ENCODE results near the gene CPN1. TPM values are rescaled to one million over a fixed set of nuclear protein-coding genes. Genes with fewer than 3 reads are reported as not detected.

CPN1 gene
- total and polyA plus RNA-seq, 2 of the 8 experiments (the other 6 are each of a cell fraction or from before 2014, with no cell fraction given): 0.15 to 0.20 TPM

- no peak overlapping the region for H3K9ac ChIP-seq (replicated peaks in 1 of 4; ENCODE audit: extremely low read depth in 1 of 4, low read depth in 3 of 4, low read length in 3 of 4)
Observed at GRCh38 chr10:100024748-100025147, 56.9 kb downstream of the CPN1 start.

More at GRCh38 chr10:100024748-100025147, 56.9 kb downstream of the CPN1 start:
- no peak overlapping the region for H4K91ac ChIP-seq (replicated peaks; ENCODE audit: insufficient read length, low read length)
- TF ChIP-seq SAP30 (IDR thresholded peaks at IDR 0.05; ENCODE audit: insufficient read depth, insufficient replicate concordance, low read length) (no peak), SUZ12 (IDR thresholded peaks at IDR 0.05; ENCODE audit: low read length) (no peak), CHD1 (IDR thresholded peaks at IDR 0.05; ENCODE audit: low read depth, low read length) (no peak), POU5F1 (IDR thresholded peaks at IDR 0.05; ENCODE audit: low read depth, low read length) (no peak), EGR1 (IDR thresholded peaks at IDR 0.05; ENCODE audit: borderline replicate concordance, low read depth, low read length) (no peak), SRF (IDR thresholded peaks at IDR 0.05; ENCODE audit: low read depth, low read length) (no peak), TCF12 (IDR thresholded peaks at IDR 0.05; ENCODE audit: low read depth, low read length) (no peak), CHD2 (IDR thresholded peaks at IDR 0.05; ENCODE audit: low read length) (no peak), RAD21 (IDR thresholded peaks at IDR 0.05 in 1 of 2, conservative IDR thresholded peaks at IDR 0.05 in 1 of 2; ENCODE audit: low read depth in 2 of 2, low read length in 2 of 2) (no peak), BRCA1 (IDR thresholded peaks at IDR 0.05; ENCODE audit: low read depth, low read length) (no peak), RBBP5 (IDR thresholded peaks at IDR 0.05; ENCODE audit: borderline replicate concordance, low read depth, low read length) (no peak), SIN3A (conservative IDR thresholded peaks at IDR 0.05 in 1 of 2, IDR thresholded peaks at IDR 0.05 in 1 of 2; ENCODE audit: low read depth in 1 of 2, low read length in 2 of 2) (no peak), CBX8 (IDR thresholded peaks at IDR 0.05; ENCODE audit: borderline replicate concordance, low read depth, low read length) (no peak)
- H2BK15ac ChIP-seq (ENCODE audit: low read length): no peak overlapping the region
- H3K79me1 ChIP-seq (ENCODE audit: low read depth, low read length): no peaks in the 10 kb centered on the region
- no peak overlapping the region for H3K18ac ChIP-seq (ENCODE audit: extremely low read depth, low read length)
- H3K4me1 ChIP-seq (replicated peaks in 1 of 4; ENCODE audit: control insufficient read depth in 3 of 4, insufficient read depth in 4 of 4, low read length in 3 of 4): peaks cover 0 to 7% (median 1%) of the 10 kb centered on the region in 4 experiments; a peak in 5 of 7 replicates
- H3K27me3 ChIP-seq (replicated peaks in 1 of 4; ENCODE audit: control insufficient read depth in 3 of 4, extremely low read depth in 1 of 4, insufficient read depth in 3 of 4, low read length in 3 of 4): no peaks in the 10 kb centered on the region
- H4K8ac ChIP-seq (ENCODE audit: extremely low read depth, insufficient read depth, low read length): no peak overlapping the region
- no peak overlapping the region for H2BK20ac ChIP-seq (ENCODE audit: low read length)
- H2BK5ac ChIP-seq (ENCODE audit: low read depth, low read length): no peak overlapping the region
- ChIA-PET POLR2A (ENCODE audit: partially characterized antibody) (interaction anchor here (0.8 kb wide), 1 partner anchor 266 kb away, joined by 4 read pairs; no protein-coding TSS in a partner anchor), CTCF (ENCODE audit: partially characterized antibody) (interaction anchor here (0.7 to 6.0 kb wide), 6 partner anchors 12 to 1046 kb away, joined by 3 to 37 read pairs (median 4); partner anchors contain the start of gene DNMBP)
- no peaks in the 10 kb centered on the region for H3K79me2 ChIP-seq (ENCODE audit: control insufficient read depth in 1 of 2, insufficient read depth in 2 of 2, low read length in 2 of 2)
- H3K23ac ChIP-seq (ENCODE audit: insufficient read length): no peak overlapping the region
- no peaks in the 10 kb centered on the region for H3K36me3 ChIP-seq (ENCODE audit: control insufficient read depth in 2 of 4, insufficient read depth in 4 of 4, low read length in 3 of 4)
- no peak for FAIRE-seq
- 86% methylated on average over 11 of the region's 11 CpGs; no CpG with 5 or more reads in 1 of the 2 experiments for whole genome bisulfite sequencing, 2 experiments (ENCODE audit: extremely low coverage in 1 of 2, insufficient coverage in 1 of 2, insufficient read length in 1 of 2, insufficient replicate concordance in 2 of 2, low coverage in 1 of 2, low lambda C conversion rate in 2 of 2, missing lambda C conversion rate in 1 of 2)
- H3K9me3 ChIP-seq (ENCODE audit: insufficient read depth in 2 of 2, low read depth in 1 of 2, low read length in 1 of 2): peaks cover 13 to 14% of the 10 kb centered on the region in 2 experiments
- no peak overlapping the region for H2AK5ac ChIP-seq (ENCODE audit: low read depth, low read length)
- no peak overlapping the region for H3K56ac ChIP-seq (replicated peaks; ENCODE audit: insufficient read length, low read depth, low read length)
- no peak overlapping the region for H2BK12ac ChIP-seq (ENCODE audit: low read depth, low read length)
- no peak overlapping the region for H2BK120ac ChIP-seq (replicated peaks; ENCODE audit: low read depth, low read length)
- H3K4me2 ChIP-seq (ENCODE audit: insufficient read depth in 1 of 2, low read depth in 2 of 2, low read length in 2 of 2): no peak overlapping the region
- H3K14ac ChIP-seq (ENCODE audit: insufficient read length): no peak overlapping the region
- H3K4ac ChIP-seq (replicated peaks; ENCODE audit: insufficient read length, low read depth, low read length): no peak overlapping the region
- no peak overlapping the region for H3K4me3 ChIP-seq (ENCODE audit: extremely low read depth in 1 of 4, insufficient read depth in 2 of 4, low read depth in 3 of 4, low read length in 4 of 4)
- H4K5ac ChIP-seq (ENCODE audit: insufficient read length, low read depth, low read length): no peak overlapping the region
- no peak overlapping the region for H3K27ac ChIP-seq (ENCODE audit: low read depth, low read length)
- H3K23me2 ChIP-seq (ENCODE audit: low read depth, low read length): no peaks in the 10 kb centered on the region
- H4K20me1 ChIP-seq (replicated peaks in 1 of 2; ENCODE audit: control insufficient read depth in 1 of 2, insufficient read depth in 2 of 2, low read length in 2 of 2): no peaks in the 10 kb centered on the region
- DNase-seq (ENCODE audit: low read depth in 1 of 2, low spot score in 2 of 2): no peak
- H2AFZ ChIP-seq (ENCODE audit: low read length): no peak overlapping the region
